ENCODE measurements around the gene CALCR.

CALCR gene

GRCh38 chr7:93442478-93443224 is 131.9 kb downstream of the CALCR start:
- no peak for DNase-seq

- no peak for DNase-seq
Observed at GRCh38 chr7:93435791-93436190, 138.7 kb downstream of the CALCR start.

- DNase-seq = no peak
Observed at GRCh38 chr7:93432130-93432529, 142.4 kb downstream of the CALCR start.

GRCh38 chr7:93430917-93431588 is 143.5 kb downstream of the CALCR start:
- DNase-seq = no peak

GRCh38 chr7:93429563-93429962 is 145.0 kb downstream of the CALCR start:
- DNase-seq = no peak

GRCh38 chr7:93427107-93427506 is 147.4 kb downstream of the CALCR start:
- DNase-seq = no peak

GRCh38 chr7:93426155-93426696 is 148.3 kb downstream of the CALCR start:
- DNase-seq = no peak

- no peak for DNase-seq
Observed at GRCh38 chr7:93414574-93414973, 159.9 kb downstream of the CALCR start.

- DNase-seq = no peak
Observed at GRCh38 chr7:93409324-93409723, 165.2 kb downstream of the CALCR start.

- no peak for DNase-seq
Observed at GRCh38 chr7:93407239-93407638, 167.3 kb downstream of the CALCR start.

- DNase-seq = no peak
Observed at GRCh38 chr7:93402944-93403343, 171.6 kb downstream of the CALCR start.

- DNase-seq = no peak
Observed at GRCh38 chr7:93399642-93400041, 174.9 kb downstream of the CALCR start.

- DNase-seq = no peak
Observed at GRCh38 chr7:93392984-93393383, 181.5 kb downstream of the CALCR start.

- no peak for DNase-seq
Observed at GRCh38 chr7:93390660-93391059, 183.9 kb downstream of the CALCR start.

- DNase-seq = no peak
Observed at GRCh38 chr7:93382362-93382761, 192.2 kb downstream of the CALCR start.

- no peak for DNase-seq
Observed at GRCh38 chr7:93378131-93378760, 196.3 kb downstream of the CALCR start.

GRCh38 chr7:93375603-93376002 is 198.9 kb downstream of the CALCR start:
- DNase-seq = no peak

Measured in NCI-H524 treated with DMSO at 0.1 percent for 48 hours (cell line).